Retinal pigment epithelial cell (primary cell): ENCODE measurements around the gene CRELD2.

ENCODE experiments used
- DNase-seq: peaks from one replicate; pipeline ENCODE4 v3.0.0-alpha.2; 2010; ENCODE audit warnings: low read depth
- H3K4me3 ChIP-seq: 2 replicates; pipeline ENCODE4 v1.5.1; 2011; ENCODE audit warnings: mild to moderate bottlenecking, low read length, control low read depth, moderate library complexity
- TF ChIP-seq, protein P1 (sequence below): conservative IDR thresholded peaks from 2 replicates; pipeline ENCODE4 v1.5.1; 2011; ENCODE audit warnings: low read depth, low read length, control low read depth, inconsistent platforms

CRELD2 gene

DNA sequence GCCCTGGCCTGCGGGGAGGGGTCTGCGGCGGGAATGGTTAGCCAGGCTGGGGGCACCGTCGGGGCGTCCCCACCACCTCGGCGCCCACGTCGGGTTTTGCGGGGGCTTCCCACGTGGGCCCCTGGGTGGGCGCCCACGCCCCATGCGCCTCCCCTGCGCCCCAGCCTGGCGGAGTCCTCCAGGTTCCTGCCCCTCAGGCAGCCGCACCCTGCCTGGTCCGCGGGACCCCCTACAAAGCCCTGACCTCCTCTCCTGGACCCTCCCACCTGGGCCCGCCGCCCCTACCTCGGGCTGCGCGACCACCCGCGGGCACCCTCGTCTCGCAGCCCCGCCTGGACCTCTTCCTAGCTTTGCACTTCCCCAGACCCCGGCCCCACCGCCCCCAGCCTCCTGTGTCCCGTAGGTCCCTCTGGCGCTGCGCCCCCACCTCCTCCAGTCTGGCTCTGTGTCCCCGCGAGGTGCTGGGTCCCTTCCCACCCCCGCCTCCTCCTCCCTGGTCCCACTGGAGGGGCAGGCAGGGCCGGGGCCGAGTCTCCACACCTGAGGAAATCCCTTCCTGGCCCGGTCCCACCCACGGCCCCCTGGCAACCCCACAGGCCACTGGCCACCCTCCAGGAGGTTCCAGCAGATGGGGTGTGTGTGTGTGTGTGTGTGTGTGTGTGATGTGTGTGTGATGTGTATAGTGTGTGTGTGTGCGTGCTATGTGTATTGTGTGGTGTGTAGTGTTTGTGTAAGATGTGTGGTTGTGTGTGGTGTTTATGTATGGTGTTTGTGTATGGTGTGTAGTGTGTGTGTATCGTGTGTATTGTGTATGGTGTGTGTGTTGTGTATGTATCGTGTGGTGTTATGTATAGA, 54.0 kb downstream of the CRELD2 start:
- TF ChIP-seq, protein P1, sequence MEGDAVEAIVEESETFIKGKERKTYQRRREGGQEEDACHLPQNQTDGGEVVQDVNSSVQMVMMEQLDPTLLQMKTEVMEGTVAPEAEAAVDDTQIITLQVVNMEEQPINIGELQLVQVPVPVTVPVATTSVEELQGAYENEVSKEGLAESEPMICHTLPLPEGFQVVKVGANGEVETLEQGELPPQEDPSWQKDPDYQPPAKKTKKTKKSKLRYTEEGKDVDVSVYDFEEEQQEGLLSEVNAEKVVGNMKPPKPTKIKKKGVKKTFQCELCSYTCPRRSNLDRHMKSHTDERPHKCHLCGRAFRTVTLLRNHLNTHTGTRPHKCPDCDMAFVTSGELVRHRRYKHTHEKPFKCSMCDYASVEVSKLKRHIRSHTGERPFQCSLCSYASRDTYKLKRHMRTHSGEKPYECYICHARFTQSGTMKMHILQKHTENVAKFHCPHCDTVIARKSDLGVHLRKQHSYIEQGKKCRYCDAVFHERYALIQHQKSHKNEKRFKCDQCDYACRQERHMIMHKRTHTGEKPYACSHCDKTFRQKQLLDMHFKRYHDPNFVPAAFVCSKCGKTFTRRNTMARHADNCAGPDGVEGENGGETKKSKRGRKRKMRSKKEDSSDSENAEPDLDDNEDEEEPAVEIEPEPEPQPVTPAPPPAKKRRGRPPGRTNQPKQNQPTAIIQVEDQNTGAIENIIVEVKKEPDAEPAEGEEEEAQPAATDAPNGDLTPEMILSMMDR, result no peak
- peak overlapping the region; percentile 41 for H3K4me3 ChIP-seq
- no peak for DNase-seq

- TF ChIP-seq, protein P1, result no peak
- no peak overlapping the region for H3K4me3 ChIP-seq
- DNase-seq, result no peak
Observed at GRCh38 chr22:49973018-49973961, 54.9 kb downstream of the CRELD2 start.

GRCh38 chr22:49975543-49976389, 57.3 kb downstream of the CRELD2 start:
- TF ChIP-seq, protein P1, result no peak
- H3K4me3 ChIP-seq, result no peak overlapping the region
- no peak for DNase-seq

GRCh38 chr22:49976439-49977175, 58.2 kb downstream of the CRELD2 start:
- TF ChIP-seq, protein P1, result no peak
- H3K4me3 ChIP-seq, result no peak overlapping the region
- no peak for DNase-seq
